Inflammatory macrophage (primary cell): Measurements from ENCODE around the gene TOMT.
"Not testable (repeated sequence)": the region's sequence is repeated elsewhere in the genome, so short reads cannot be mapped to it uniquely, and the experiment has no call there.

Experiments
- DNase-seq, 2 donors: peaks; one replicate each; pipeline ENCODE4 v3.0.0-alpha.2; 2020 to 2022

The TOMT gene

GRCh38 chr11:72127923-72128322 is 22.2 kb downstream of the TOMT start:
- DNase-seq: no peak

GRCh38 chr11:72129381-72129780 is 23.7 kb downstream of the TOMT start:
- no peak for DNase-seq

- peak; percentile 44 to 88 for DNase-seq
These were observed 26.9 kb downstream of the TOMT start for GRCh38 chr11:72132646-72133045.

- peak; percentile 71 to 81 for DNase-seq
These were observed 29.7 kb downstream of the TOMT start, which contains the start of gene FOLR3 for GRCh38 chr11:72135473-72135872. Gene FOLR3 (plus strand): TSS chr11:72135725. CDS start chr11:72135953, 228 bp downstream.

GRCh38 chr11:72135891-72136683 is 30.4 kb downstream of the TOMT start:
- DNase-seq: no peak

GRCh38 chr11:72136684-72137262 is 31.0 kb downstream of the TOMT start:
- no peak for DNase-seq

GRCh38 chr11:72138821-72139390 is 33.2 kb downstream of the TOMT start:
- no peak for DNase-seq

GRCh38 chr11:72139500-72139899 is 33.8 kb downstream of the TOMT start:
- no peak for DNase-seq

- no peak for DNase-seq
These were observed 34.9 kb downstream of the TOMT start for GRCh38 chr11:72140661-72141060.

- DNase-seq: no peak
These were observed 35.3 kb downstream of the TOMT start for GRCh38 chr11:72141066-72141465.

- not testable (repeated sequence) for DNase-seq
These were observed 36.4 kb downstream of the TOMT start for GRCh38 chr11:72142086-72142485.

GRCh38 chr11:72142543-72142942 is 36.8 kb downstream of the TOMT start:
- not testable (repeated sequence) for DNase-seq

GRCh38 chr11:72144807-72145565 is 39.3 kb downstream of the TOMT start:
- no peak for DNase-seq

GRCh38 chr11:72146625-72147024 is 40.9 kb downstream of the TOMT start:
- no peak for DNase-seq

GRCh38 chr11:72150882-72151281 is 45.2 kb downstream of the TOMT start:
- DNase-seq: no peak

- DNase-seq: not testable (repeated sequence)
These were observed 48.1 kb downstream of the TOMT start for GRCh38 chr11:72153874-72154273.

GRCh38 chr11:72154816-72155215 is 49.1 kb downstream of the TOMT start:
- no peak for DNase-seq

- DNase-seq: no peak
These were observed 50.0 kb downstream of the TOMT start for GRCh38 chr11:72155751-72156150.

- no peak for DNase-seq
These were observed 51.4 kb downstream of the TOMT start for GRCh38 chr11:72157131-72157530.
